T-helper 1 cell treated with Interleukin-12 subunit alpha and Interleukin-12 subunit beta and Interleukin-4 antibody, amounts not matched to agents 30 μg/mL and 1 μg/mL, for 36 hours (primary cell): Measurements from ENCODE around the gene CPNE7.

Experiments used
- H3K27ac Mint-ChIP-seq: one replicate; pipeline ENCODE4 v1.8.0; 2021; ENCODE audit warnings: mild to moderate bottlenecking, mixed read lengths
- H3K27me3 Mint-ChIP-seq: one replicate; pipeline ENCODE4 v1.8.0; 2021; ENCODE audit warnings: low read depth, mixed read lengths
- H3K36me3 Mint-ChIP-seq: one replicate; pipeline ENCODE4 v1.8.0; 2021; ENCODE audit warnings: low read depth, mixed read lengths
- H3K4me1 Mint-ChIP-seq: one replicate; pipeline ENCODE4 v1.8.0; 2021; ENCODE audit warnings: low read depth, mixed read lengths
- H3K4me3 Mint-ChIP-seq: one replicate; pipeline ENCODE4 v1.8.0; 2021; ENCODE audit warnings: mild to moderate bottlenecking, moderate library complexity, mixed read lengths
- H3K9me3 Mint-ChIP-seq: one replicate; pipeline ENCODE4 v1.8.0; 2021; ENCODE audit warnings: mixed read lengths

CPNE7 gene

DNA sequence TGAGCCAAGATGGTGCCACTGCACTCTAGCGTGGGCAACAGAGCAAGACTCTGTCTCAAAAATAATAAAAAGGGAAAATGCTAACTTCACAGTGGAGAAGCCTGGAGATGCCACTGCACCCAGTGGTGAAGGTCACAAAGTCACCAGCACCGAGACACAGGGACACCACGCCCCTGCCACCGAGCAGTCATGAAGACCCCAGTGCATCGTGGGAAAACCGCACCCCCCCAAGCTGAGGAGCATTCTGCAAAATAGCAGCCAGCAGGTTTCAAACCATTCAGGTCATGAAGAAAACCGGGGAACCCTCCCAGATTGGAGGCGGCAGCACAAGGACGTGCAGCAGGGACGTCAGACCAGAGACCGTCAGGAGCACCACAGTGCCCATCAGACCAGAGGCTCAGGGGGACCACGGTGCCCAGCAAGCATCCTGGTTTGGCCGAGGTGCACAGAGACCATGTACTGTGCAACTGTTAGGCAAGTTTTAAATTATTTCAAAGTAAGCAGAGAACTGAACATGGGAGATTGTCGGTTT lies 68.3 kb downstream of the CPNE7 start:
- H3K4me3 Mint-ChIP-seq = no peak overlapping the region
- no peak overlapping the region for H3K27ac Mint-ChIP-seq

DNA sequence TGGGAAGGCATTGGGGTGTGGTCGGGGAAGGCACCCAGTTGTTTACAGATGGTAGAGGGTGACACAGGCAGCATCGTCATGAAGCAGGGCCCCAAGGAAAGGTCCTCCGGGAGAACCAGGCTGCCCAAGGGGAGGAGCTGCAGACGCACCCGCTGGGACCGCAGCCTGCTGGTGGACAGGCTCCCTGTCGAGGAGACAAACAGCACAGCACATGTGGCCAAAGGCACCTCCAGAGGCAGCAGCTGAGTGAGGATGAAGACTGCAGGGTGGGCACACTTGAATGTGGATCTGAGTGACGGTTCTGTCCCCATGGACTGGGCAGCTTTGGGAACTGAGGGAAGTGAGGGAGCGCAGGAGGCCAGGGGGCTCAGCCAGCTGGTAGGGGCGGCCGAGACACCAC lies 69.6 kb downstream of the CPNE7 start:
- Mint-ChIP-seq H3K9me3 (no peaks in the 10 kb centered on the region), H3K4me1 (peaks cover 4% of the 10 kb centered on the region), H3K4me3 (no peak overlapping the region), H3K36me3 (peaks cover 12% of the 10 kb centered on the region), H3K27ac (no peak overlapping the region), H3K27me3 (no peaks in the 10 kb centered on the region)

More for the DNA sequence above, 68.3 kb downstream of the CPNE7 start:
- H3K9me3 Mint-ChIP-seq = no peaks in the 10 kb centered on the region
- H3K27me3 Mint-ChIP-seq = no peaks in the 10 kb centered on the region
- peaks cover 12% of the 10 kb centered on the region for H3K36me3 Mint-ChIP-seq
- H3K4me1 Mint-ChIP-seq = peaks cover 4% of the 10 kb centered on the region

DNA sequence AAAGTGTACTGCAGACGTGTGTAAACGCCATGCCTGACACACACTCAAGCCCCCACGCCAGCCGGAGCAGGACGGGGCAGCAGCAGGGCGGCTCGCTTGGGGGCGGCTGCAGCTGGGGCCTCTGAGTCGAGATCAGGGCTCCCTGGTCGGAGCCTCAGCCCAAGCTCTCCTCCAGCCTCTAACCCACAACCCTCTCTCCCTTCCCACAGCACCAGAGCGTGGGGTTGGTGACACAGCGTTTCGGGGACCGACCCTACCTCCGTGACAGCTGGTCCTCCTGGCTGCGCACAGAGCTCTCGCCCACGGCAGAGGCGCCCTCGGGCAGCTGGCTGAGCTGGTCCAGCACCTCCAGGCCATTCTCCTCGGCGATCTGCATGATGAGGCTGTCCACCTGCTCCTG lies 70.7 kb downstream of the CPNE7 start:
- H3K27ac Mint-ChIP-seq = no peak overlapping the region
- H3K27me3 Mint-ChIP-seq = no peaks in the 10 kb centered on the region
- peaks cover 12% of the 10 kb centered on the region for H3K36me3 Mint-ChIP-seq
- H3K4me3 Mint-ChIP-seq = no peak overlapping the region
- no peaks in the 10 kb centered on the region for H3K4me1 Mint-ChIP-seq
- no peaks in the 10 kb centered on the region for H3K9me3 Mint-ChIP-seq
